ENCODE results near the gene LENG1.
"Not testable (repeated sequence)": the region's sequence is repeated elsewhere in the genome, so short reads cannot be mapped to it uniquely, and the experiment has no call there.

Gene LENG1

GRCh38 chr19:54204767-54205468 lies 45.4 kb upstream of the LENG1 start:
- H3K4me3 ChIP-seq (ENCODE audit: low read length): no peak overlapping the region

DNA sequence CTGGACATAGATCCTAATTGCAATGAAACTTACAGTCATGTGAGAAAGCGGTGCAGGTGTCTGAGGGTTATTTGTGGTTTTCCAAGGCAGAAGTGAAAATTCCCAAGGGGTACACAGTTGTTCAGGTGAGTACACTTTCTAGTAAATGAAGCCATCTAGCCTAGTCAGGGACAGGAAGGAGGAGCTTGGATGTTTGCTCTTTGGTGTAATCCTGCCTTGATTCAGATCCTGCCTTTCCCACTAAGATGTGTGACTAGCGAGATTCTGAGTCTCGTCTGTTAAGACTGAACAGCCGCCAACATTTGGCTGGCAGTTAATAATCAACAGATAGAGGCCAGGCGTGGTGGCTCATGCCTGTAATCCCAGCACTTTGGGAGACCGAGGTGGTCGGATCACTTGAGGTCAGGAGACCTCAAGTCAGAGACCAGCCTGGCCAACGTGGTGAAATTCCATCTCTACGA lies 43.7 kb upstream of the LENG1 start:
- TF ChIP-seq, protein P1, sequence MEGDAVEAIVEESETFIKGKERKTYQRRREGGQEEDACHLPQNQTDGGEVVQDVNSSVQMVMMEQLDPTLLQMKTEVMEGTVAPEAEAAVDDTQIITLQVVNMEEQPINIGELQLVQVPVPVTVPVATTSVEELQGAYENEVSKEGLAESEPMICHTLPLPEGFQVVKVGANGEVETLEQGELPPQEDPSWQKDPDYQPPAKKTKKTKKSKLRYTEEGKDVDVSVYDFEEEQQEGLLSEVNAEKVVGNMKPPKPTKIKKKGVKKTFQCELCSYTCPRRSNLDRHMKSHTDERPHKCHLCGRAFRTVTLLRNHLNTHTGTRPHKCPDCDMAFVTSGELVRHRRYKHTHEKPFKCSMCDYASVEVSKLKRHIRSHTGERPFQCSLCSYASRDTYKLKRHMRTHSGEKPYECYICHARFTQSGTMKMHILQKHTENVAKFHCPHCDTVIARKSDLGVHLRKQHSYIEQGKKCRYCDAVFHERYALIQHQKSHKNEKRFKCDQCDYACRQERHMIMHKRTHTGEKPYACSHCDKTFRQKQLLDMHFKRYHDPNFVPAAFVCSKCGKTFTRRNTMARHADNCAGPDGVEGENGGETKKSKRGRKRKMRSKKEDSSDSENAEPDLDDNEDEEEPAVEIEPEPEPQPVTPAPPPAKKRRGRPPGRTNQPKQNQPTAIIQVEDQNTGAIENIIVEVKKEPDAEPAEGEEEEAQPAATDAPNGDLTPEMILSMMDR (IDR thresholded peaks at IDR 0.05; ENCODE audit: insufficient read depth, low read depth, low read length, missing control alignments): no peak
- no peak for DNase-seq (ENCODE audit: low read depth)
- peak overlapping the region; percentile 91 for H3K4me3 ChIP-seq (ENCODE audit: low read length)

More at GRCh38 chr19:54204767-54205468, 45.4 kb upstream of the LENG1 start:
- no peak for DNase-seq (ENCODE audit: low read depth)
- TF ChIP-seq, protein P1 (IDR thresholded peaks at IDR 0.05; ENCODE audit: insufficient read depth, low read depth, low read length, missing control alignments): no peak

DNA sequence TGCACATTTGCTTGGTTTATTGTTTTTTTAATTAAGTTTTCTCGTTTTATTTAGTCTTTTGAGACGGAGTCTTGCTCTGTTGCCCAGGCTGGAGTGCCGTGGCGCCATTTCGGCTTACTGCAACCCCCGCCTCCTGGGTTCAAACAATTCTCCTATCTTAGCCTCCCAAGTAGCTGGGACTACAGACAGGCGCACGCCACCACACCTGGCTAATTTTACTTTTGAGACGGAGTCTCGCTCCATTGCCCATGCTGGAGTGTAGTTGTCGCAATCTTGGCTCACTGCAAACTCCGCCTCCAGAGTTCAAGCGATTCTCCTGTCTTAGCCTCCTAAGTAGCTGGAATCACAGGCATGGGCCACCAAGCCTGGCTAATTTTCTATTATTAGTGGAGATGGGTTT lies 42.5 kb upstream of the LENG1 start:
- peak overlapping the region; percentile 91 for H3K4me3 ChIP-seq (ENCODE audit: low read length)
- TF ChIP-seq, protein P1 (IDR thresholded peaks at IDR 0.05; ENCODE audit: insufficient read depth, low read depth, low read length, missing control alignments): no peak
- DNase-seq (ENCODE audit: low read depth): peak; percentile 29

DNA sequence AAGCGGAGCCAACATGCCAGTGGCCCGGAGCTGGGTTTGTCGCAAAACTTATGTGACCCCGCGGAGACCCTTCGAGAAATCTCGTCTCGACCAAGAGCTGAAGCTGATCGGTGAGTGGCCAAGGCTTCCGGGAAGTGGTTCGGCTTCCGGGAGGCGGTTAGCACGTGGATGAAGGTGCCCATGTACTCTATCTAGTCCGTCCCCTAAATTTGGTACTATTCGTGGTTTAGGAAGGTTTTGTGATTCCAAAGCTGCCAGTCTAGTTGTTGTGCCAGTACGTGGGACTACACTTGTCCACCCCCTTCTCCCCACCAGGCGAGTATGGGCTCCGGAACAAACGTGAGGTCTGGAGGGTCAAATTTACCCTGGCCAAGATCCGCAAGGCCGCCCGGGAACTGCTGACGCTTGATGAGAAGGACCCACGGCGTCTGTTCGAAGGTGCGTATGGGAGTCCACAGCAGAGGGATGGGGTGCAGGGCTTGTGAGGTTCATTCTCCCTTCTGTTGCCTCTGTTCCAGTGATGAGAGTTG lies 41.7 kb upstream of the LENG1 start:
- no peak for DNase-seq (ENCODE audit: low read depth)
- TF ChIP-seq, protein P1 (IDR thresholded peaks at IDR 0.05; ENCODE audit: insufficient read depth, low read depth, low read length, missing control alignments): no peak
- H3K4me3 ChIP-seq (ENCODE audit: low read length): peak overlapping the region; percentile 91

- TF ChIP-seq, protein P1 (IDR thresholded peaks at IDR 0.05; ENCODE audit: insufficient read depth, low read depth, low read length, missing control alignments): no peak
- no peak for DNase-seq (ENCODE audit: low read depth)
- no peak overlapping the region for H3K4me3 ChIP-seq (ENCODE audit: low read length)
Observed at GRCh38 chr19:54199401-54199800, 39.9 kb upstream of the LENG1 start.

DNA sequence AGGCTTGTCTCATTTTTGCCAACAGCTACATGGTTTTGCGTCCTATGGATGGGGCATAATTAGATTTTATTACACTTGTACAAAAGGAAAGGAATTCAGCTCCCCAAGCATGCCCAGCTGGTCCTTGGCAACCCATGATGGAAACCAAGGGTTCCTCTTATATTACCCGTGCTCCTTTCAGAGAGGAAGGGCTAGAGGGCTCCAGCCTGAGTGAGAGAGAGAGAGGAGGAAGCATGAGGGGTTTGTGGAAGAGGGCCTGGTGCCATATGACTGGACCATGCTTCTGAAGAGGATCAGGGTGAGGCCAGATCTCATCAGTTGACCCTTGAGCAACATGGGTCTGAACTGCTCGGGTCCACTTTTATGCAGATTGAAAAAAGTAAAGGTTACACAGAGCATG lies 37.6 kb upstream of the LENG1 start:
- DNase-seq (ENCODE audit: low read depth): no peak
- TF ChIP-seq, protein P1 (IDR thresholded peaks at IDR 0.05; ENCODE audit: insufficient read depth, low read depth, low read length, missing control alignments): no peak
- H3K4me3 ChIP-seq (ENCODE audit: low read length): no peak overlapping the region

- H3K4me3 ChIP-seq (ENCODE audit: low read length): no peak overlapping the region
- no peak for DNase-seq (ENCODE audit: low read depth)
- TF ChIP-seq, protein P1 (IDR thresholded peaks at IDR 0.05; ENCODE audit: insufficient read depth, low read depth, low read length, missing control alignments): no peak
Observed at GRCh38 chr19:54196536-54196935, 37.0 kb upstream of the LENG1 start.

DNA sequence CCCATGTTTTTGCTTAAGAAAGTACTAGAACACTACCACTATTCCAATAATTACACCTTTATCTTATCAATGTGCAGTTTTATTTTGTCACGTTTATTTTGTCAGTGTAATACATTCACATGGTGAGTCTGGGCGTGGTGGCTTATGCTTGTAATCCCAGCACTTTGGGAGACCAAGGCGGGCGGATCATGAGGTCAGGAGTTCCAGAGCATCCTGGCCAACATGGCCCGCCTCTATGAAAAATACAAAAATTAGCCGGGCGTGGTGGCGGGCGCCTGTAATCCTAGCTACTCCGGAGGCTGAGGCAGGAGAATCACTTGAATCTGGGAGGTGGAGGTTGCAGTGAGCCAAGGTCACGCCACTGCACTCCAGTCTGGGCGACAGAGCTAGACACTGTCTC lies 34.9 kb upstream of the LENG1 start:
- DNase-seq (ENCODE audit: low read depth); H3K4me3 ChIP-seq (ENCODE audit: low read length): not testable (repeated sequence)
